Peyer's patch (tissue), 4 donors: ENCODE measurements around the gene FAM184B. TPM values are rescaled to one million over a fixed set of nuclear protein-coding genes. Genes with fewer than 3 reads are reported as not detected.

Experiments used
- DNase-seq, 3 donors: peaks; one replicate each; pipeline ENCODE4 v3.0.0-alpha.2; 2017 to 2019
- H3K27ac ChIP-seq, 4 donors: fragments of 200-600 bp; sonication (generic); one replicate each; pipeline ENCODE4 v1.5.1; 2016 to 2019
- H3K27me3 ChIP-seq, 2 donors: fragments of 200-600 bp; sonication (generic); one replicate each; pipeline ENCODE4 v1.5.1; 2019
- H3K36me3 ChIP-seq, 3 donors: fragments of 200-600 bp; sonication (generic); one replicate each; pipeline ENCODE4 v1.5.1; 2016 to 2019
- H3K4me1 ChIP-seq, 4 donors: fragments of 200-600 bp; sonication (generic); one replicate each; pipeline ENCODE4 v1.5.1; 2016 to 2019
- H3K4me3 ChIP-seq, 4 donors: fragments of 200-600 bp; sonication (generic); 1 replicate in 3 of 4; 2 replicates in 1 of 4; pipeline ENCODE4 v1.5.1; 2016 to 2019; ENCODE audit warnings: mild to moderate bottlenecking in 1 of 4
- H3K9me3 ChIP-seq, 4 donors: fragments of 200-600 bp; sonication (generic); one replicate each; pipeline ENCODE4 v1.5.1; 2016 to 2019; ENCODE audit warnings: mild to moderate bottlenecking in 1 of 4
- POLR2A ChIP-seq, 2 donors: fragments of 450-650 bp; IDR thresholded peaks; one replicate each; pipeline ENCODE4 v1.5.1; 2017; ENCODE audit warnings: antibody characterized with exemption in 2 of 2, mild to moderate bottlenecking in 2 of 2, moderate library complexity in 2 of 2
- total RNA-seq, 4 donors: library from RNA; depleted of rRNA; stranded (reverse); fragments of >200 nt; gene quantifications; one replicate each; pipeline ENCODE4 v1.1.0, GENCODE V29; 2016
- TF ChIP-seq, protein P1 (sequence below), 6 experiments: fragments of 450-650 bp in 4 of 6; fragments of 200-600 bp in 2 of 6; sonication (generic) in 1 of 6; IDR thresholded peaks; one replicate each; pipeline ENCODE4 v1.5.1; 2017 to 2019; ENCODE audit warnings: antibody characterized with exemption in 6 of 6, mild to moderate bottlenecking in 3 of 6, moderate library complexity in 1 of 6

The FAM184B gene
- total RNA-seq, 4 donors from 2014 or later, result not detected

DNA sequence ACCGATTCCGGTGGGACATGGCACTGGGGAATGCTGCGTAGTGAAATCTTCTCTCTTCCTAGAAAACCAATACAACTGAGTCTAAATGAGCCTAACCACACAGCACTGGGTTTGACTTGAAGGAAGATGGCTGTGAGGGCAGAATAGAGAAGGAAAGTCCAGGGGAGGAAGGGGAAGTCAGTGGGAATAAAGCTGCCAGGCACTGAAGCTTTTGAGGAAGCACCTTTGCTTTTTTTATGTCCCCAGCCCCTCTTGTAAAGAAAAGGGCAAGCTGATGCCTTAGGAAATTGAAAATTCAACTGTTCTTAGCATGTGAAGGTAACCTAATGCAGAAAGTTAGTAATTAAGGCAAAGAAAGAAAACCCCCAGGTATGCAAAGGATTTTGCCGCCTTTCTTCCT, 146.4 kb downstream of the FAM184B start:
- H3K36me3 ChIP-seq, result peaks cover 0 to 58% (median 0%) of the 10 kb centered on the region in 3 donors

DNA sequence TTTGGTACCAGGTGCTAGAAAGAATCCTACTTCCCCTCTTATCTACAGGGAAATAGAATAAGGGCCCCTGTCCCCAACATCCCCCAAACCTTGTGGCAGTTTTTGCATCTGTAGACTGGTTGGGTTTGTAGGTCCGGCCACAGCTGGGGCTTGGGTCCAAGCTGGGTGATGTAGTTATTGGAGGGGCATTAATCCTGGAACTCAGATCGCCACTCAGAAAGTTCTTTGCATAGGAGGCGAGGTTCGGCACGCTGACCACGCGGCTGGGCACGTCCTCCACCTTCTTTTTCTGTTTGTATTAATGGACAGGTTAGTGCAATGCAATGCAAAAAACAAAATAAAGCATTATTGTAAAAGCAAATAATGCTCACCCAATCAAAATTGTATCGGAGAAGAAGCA, 147.8 kb downstream of the FAM184B start:
- no peak overlapping the region for H3K27ac ChIP-seq
- H3K9me3 ChIP-seq, result no peaks in the 10 kb centered on the region
- H3K4me1 ChIP-seq, result no peaks in the 10 kb centered on the region
- H3K27me3 ChIP-seq, result no peaks in the 10 kb centered on the region
- no peak for DNase-seq
- peaks cover 0 to 73% (median 0%) of the 10 kb centered on the region in 3 donors for H3K36me3 ChIP-seq
- TF ChIP-seq, protein P1, sequence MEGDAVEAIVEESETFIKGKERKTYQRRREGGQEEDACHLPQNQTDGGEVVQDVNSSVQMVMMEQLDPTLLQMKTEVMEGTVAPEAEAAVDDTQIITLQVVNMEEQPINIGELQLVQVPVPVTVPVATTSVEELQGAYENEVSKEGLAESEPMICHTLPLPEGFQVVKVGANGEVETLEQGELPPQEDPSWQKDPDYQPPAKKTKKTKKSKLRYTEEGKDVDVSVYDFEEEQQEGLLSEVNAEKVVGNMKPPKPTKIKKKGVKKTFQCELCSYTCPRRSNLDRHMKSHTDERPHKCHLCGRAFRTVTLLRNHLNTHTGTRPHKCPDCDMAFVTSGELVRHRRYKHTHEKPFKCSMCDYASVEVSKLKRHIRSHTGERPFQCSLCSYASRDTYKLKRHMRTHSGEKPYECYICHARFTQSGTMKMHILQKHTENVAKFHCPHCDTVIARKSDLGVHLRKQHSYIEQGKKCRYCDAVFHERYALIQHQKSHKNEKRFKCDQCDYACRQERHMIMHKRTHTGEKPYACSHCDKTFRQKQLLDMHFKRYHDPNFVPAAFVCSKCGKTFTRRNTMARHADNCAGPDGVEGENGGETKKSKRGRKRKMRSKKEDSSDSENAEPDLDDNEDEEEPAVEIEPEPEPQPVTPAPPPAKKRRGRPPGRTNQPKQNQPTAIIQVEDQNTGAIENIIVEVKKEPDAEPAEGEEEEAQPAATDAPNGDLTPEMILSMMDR (IDR thresholded peaks at IDR 0.05), result no peak
- TF ChIP-seq POLR2A (IDR thresholded peaks at IDR 0.05), result no peak
- H3K4me3 ChIP-seq, result no peak overlapping the region

More for the DNA sequence above, 146.4 kb downstream of the FAM184B start:
- Histone ChIP-seq H3K27ac (no peak overlapping the region), H3K4me3 (no peak overlapping the region), H3K27me3 (no peaks in the 10 kb centered on the region), H3K4me1 (no peaks in the 10 kb centered on the region), H3K9me3 (no peaks in the 10 kb centered on the region)
- TF ChIP-seq POLR2A (IDR thresholded peaks at IDR 0.05), result no peak
- TF ChIP-seq, protein P1 (IDR thresholded peaks at IDR 0.05), result no peak
- DNase-seq, result no peak

DNA sequence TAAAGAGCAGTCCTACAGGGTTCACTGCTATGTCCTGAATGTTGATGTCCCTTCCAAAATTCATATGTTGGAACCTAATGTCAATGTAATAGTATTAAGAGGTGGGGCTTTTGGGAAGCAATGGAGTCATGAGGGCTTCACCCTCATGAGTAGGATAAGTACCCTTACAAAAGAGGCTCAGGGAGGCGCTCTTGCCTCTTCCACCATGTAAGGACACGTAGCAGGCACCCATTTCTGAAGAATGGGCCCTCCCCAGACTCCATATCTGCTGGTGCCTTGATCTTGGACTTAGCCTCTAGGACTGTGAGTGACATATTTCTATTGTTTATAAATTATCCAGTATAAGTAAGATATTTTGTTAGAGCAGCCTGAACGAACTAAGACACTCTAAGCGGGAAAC, 151.2 kb downstream of the FAM184B start:
- H3K4me1 ChIP-seq, result no peaks in the 10 kb centered on the region
- no peak for TF ChIP-seq POLR2A (IDR thresholded peaks at IDR 0.05)
- TF ChIP-seq, protein P1 (IDR thresholded peaks at IDR 0.05), result no peak
- H3K27me3 ChIP-seq, result no peaks in the 10 kb centered on the region
- peaks cover 0 to 100% (median 4%) of the 10 kb centered on the region in 3 donors for H3K36me3 ChIP-seq
- H3K4me3 ChIP-seq, result no peak overlapping the region
- no peak overlapping the region for H3K27ac ChIP-seq
- H3K9me3 ChIP-seq, result no peaks in the 10 kb centered on the region
- no peak for DNase-seq

DNA sequence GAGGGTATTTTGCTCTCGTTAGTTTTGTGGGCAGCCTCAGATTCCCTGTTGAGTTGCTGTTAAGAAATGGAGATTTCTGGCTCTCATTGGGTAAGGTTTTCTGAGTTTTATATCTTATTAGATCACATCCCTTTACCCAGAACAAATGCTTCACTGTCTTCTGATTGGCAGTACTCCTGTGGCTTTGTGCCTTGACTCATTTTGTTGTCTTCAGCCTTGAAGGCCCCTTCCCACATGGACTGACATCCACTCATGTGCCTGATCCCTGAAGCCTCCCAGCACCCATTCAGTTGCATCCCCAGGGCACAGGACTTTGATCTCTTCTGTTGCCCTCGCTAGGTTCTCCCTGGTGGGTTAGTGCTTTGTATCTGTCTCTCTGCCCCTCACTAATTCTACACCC, 156.6 kb downstream of the FAM184B start:
- Histone ChIP-seq H3K4me1 (no peaks in the 10 kb centered on the region), H3K27me3 (no peaks in the 10 kb centered on the region), H3K27ac (no peak overlapping the region), H3K4me3 (no peak overlapping the region), H3K36me3 (peaks cover 0 to 99% (median 4%) of the 10 kb centered on the region in 3 donors), H3K9me3 (no peaks in the 10 kb centered on the region)
- TF ChIP-seq, protein P1 (IDR thresholded peaks at IDR 0.05), result no peak
- no peak for TF ChIP-seq POLR2A (IDR thresholded peaks at IDR 0.05)
- DNase-seq, result no peak

DNA sequence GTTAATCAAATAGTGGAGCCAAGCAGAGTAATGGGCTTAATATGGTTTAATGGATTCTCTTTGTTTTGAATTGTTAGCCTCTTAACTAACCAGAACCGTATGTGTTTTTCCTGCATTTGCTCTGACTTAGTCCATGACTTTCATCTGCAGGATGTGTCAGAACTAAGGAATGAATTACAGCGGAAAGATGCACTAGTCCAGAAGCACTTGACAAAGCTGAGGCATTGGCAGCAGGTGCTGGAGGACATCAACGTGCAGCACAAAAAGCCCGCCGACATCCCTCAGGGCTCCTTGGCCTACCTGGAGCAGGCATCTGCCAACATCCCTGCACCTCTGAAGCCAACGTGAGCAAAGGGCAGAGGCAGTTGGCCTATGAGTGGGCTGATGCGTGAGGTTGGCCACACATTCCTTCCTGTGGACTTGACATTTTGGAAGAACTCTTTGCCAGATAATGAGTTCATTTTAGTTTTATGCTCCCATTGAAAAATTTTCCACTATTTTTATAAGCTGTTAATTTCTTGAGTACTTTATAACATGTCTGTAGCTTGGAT, 157.9 kb downstream of the FAM184B start:
- Histone ChIP-seq H3K36me3 (peaks cover 0 to 89% (median 4%) of the 10 kb centered on the region in 3 donors), H3K4me3 (no peak overlapping the region), H3K27ac (no peak overlapping the region), H3K27me3 (no peaks in the 10 kb centered on the region), H3K9me3 (no peaks in the 10 kb centered on the region), H3K4me1 (peaks cover 0 to 7% (median 3%) of the 10 kb centered on the region in 4 donors)
- TF ChIP-seq POLR2A (IDR thresholded peaks at IDR 0.05), result no peak
- TF ChIP-seq, protein P1 (IDR thresholded peaks at IDR 0.05), result no peak
- DNase-seq, result no peak
